ENCODE measurements around the gene SLC6A13. TPM values are rescaled to one million over a fixed set of nuclear protein-coding genes. Genes with fewer than 3 reads are reported as not detected.

SLC6A13 gene
- total and polyA plus RNA-seq, 2 donors from 2014 or later, result 22.8 to 161 TPM

DNA sequence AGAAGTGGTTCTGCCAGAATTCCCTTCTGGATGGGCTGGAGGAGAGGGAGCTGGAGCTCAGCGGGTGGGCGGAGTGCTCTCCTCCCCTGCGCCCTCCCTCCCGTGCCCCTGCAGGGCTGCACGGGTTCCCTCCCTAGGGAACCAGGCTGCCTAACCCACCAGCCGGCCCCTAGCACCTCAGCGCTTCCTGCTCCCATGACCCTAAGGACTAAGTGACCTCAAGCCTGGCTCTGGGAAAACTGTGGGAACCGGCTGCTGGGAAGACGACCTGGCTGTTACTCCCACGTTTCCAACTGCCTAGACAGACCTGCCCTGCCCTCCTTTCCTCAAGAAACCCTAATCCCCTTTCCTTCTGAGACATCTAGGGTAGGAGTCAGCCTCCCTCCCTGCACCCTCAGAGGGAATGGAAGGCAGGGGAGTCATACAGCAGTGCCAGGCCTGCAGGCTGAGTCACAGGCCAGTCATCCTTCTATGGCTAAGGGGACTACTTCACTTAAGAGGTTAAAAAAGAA, 80.2 kb downstream of the SLC6A13 start:
- Histone ChIP-seq H3K9me3 (ENCODE audit: control insufficient read depth in 2 of 3, insufficient read depth in 1 of 3, low read length in 3 of 3) (no peaks in the 10 kb centered on the region), H3K27me3 (ENCODE audit: control insufficient read depth, insufficient read depth, low read length) (no peaks in the 10 kb centered on the region), H3K4me3 (ENCODE audit: low read length in 3 of 3) (no peak overlapping the region), H3K4me1 (ENCODE audit: control insufficient read depth in 2 of 3, insufficient read depth in 2 of 3, low read depth in 1 of 3, low read length in 3 of 3) (peaks cover 3 to 26% (median 17%) of the 10 kb centered on the region in 3 donors), H3K9ac (ENCODE audit: low read length in 3 of 3) (no peak overlapping the region), H3K27ac (ENCODE audit: low read depth in 2 of 2, low read length in 2 of 2) (peak overlapping the region in 1 of 2 donors; percentile 11), H3K36me3 (ENCODE audit: control insufficient read depth in 2 of 3, insufficient read depth in 3 of 3, low read length in 3 of 3) (no peaks in the 10 kb centered on the region)
- FAIRE-seq, result no peak
- no peak for DNase-seq
- intact Hi-C loops (cut with DNase I), result no loop called here
- TF ChIP-seq, protein P1, sequence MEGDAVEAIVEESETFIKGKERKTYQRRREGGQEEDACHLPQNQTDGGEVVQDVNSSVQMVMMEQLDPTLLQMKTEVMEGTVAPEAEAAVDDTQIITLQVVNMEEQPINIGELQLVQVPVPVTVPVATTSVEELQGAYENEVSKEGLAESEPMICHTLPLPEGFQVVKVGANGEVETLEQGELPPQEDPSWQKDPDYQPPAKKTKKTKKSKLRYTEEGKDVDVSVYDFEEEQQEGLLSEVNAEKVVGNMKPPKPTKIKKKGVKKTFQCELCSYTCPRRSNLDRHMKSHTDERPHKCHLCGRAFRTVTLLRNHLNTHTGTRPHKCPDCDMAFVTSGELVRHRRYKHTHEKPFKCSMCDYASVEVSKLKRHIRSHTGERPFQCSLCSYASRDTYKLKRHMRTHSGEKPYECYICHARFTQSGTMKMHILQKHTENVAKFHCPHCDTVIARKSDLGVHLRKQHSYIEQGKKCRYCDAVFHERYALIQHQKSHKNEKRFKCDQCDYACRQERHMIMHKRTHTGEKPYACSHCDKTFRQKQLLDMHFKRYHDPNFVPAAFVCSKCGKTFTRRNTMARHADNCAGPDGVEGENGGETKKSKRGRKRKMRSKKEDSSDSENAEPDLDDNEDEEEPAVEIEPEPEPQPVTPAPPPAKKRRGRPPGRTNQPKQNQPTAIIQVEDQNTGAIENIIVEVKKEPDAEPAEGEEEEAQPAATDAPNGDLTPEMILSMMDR (IDR thresholded peaks at IDR 0.05; ENCODE audit: borderline replicate concordance, extremely low read depth, insufficient read depth), result no peak

DNA sequence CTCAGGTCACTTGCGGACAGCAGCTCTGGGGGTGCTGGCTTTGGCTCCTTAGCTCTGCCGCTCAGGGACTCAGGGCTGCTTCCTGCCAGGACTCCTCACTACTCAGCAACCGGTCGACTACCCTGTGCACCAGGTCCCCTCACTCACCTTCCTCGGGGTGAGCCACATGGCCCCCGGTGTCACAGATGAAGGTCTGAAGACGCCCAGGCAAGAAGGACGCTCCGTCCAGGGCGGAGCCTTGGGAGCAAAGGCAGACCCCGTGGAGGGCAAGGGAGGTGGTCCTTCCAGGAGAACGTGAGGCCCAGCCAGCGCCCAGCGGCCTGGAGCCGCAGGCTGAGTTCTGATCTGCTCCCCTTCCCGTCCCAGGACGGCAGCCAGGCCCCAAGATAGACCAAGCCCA, 80.7 kb downstream of the SLC6A13 start:
- Histone ChIP-seq H3K4me3 (ENCODE audit: low read length in 3 of 3) (no peak overlapping the region), H3K36me3 (ENCODE audit: control insufficient read depth in 2 of 3, insufficient read depth in 3 of 3, low read length in 3 of 3) (no peaks in the 10 kb centered on the region), H3K9me3 (ENCODE audit: control insufficient read depth in 2 of 3, insufficient read depth in 1 of 3, low read length in 3 of 3) (no peaks in the 10 kb centered on the region), H3K9ac (ENCODE audit: low read length in 3 of 3) (no peak overlapping the region), H3K27me3 (ENCODE audit: control insufficient read depth, insufficient read depth, low read length) (no peaks in the 10 kb centered on the region), H3K4me1 (ENCODE audit: control insufficient read depth in 2 of 3, insufficient read depth in 2 of 3, low read depth in 1 of 3, low read length in 3 of 3) (peaks cover 3 to 31% (median 18%) of the 10 kb centered on the region in 3 donors), H3K27ac (ENCODE audit: low read depth in 2 of 2, low read length in 2 of 2) (peak overlapping the region in 1 of 2 donors; percentile 11)
- intact Hi-C loops (cut with DNase I), result no loop called here
- FAIRE-seq (no peak), DNase-seq (peak in 1 of 5 donors; percentile 51)
- TF ChIP-seq, protein P1 (IDR thresholded peaks at IDR 0.05; ENCODE audit: borderline replicate concordance, extremely low read depth, insufficient read depth), result no peak

DNA sequence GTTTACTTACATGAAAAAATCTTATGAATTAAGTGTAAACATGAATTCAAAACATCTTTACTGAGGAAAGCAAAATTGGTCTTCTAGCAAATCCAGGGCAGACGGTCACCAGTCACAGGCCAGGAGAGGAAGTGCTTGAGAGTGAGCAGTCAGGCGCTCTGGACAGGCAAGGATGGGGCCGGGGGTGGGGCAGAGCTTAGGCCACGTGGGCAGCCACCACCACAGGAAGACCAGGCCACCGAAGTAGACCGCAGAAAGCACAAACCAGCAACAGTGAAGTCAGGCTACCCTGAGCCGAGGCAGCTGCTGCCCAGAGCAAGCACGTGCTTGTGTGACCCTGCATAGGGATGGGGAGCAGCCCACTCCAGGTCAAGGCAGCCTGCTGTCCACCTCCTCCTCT, 82.2 kb downstream of the SLC6A13 start:
- intact Hi-C loops (cut with DNase I), result no loop called here
- Histone ChIP-seq H3K4me3 (ENCODE audit: low read length in 3 of 3) (no peak overlapping the region), H3K36me3 (ENCODE audit: control insufficient read depth in 2 of 3, insufficient read depth in 3 of 3, low read length in 3 of 3) (no peaks in the 10 kb centered on the region), H3K9me3 (ENCODE audit: control insufficient read depth in 2 of 3, insufficient read depth in 1 of 3, low read length in 3 of 3) (no peaks in the 10 kb centered on the region), H3K9ac (ENCODE audit: low read length in 3 of 3) (no peak overlapping the region), H3K4me1 (ENCODE audit: control insufficient read depth in 2 of 3, insufficient read depth in 2 of 3, low read depth in 1 of 3, low read length in 3 of 3) (peaks cover 3 to 43% (median 29%) of the 10 kb centered on the region in 3 donors), H3K27me3 (ENCODE audit: control insufficient read depth, insufficient read depth, low read length) (no peaks in the 10 kb centered on the region), H3K27ac (ENCODE audit: low read depth in 2 of 2, low read length in 2 of 2) (no peak overlapping the region)
- DNase-seq, result peak in 1 of 5 donors; percentile 77
- FAIRE-seq, result no peak
- TF ChIP-seq, protein P1 (IDR thresholded peaks at IDR 0.05; ENCODE audit: borderline replicate concordance, extremely low read depth, insufficient read depth), result no peak

DNA sequence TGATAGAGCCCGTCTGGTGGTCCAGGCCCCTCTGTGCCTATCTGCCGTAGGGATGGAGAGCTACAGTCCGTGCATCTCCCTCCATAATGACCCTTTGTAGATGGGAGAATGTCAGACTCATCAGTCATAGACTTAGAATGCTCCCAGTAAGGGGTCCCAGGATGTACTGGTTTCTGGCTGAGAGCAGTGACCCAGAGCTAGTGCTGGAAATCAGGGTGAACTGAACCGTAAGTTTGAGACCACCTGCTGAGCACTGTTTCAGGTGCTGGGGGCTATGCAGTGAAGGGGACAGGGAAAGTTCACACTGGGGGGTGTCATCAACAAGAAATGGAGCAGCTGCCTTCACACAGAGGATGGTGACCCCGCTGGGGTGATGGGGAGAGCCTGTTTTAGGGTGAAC, 82.8 kb downstream of the SLC6A13 start:
- FAIRE-seq, result no peak
- Histone ChIP-seq H3K4me1 (ENCODE audit: control insufficient read depth in 2 of 3, insufficient read depth in 2 of 3, low read depth in 1 of 3, low read length in 3 of 3) (peaks cover 3 to 46% (median 29%) of the 10 kb centered on the region in 3 donors), H3K9me3 (ENCODE audit: control insufficient read depth in 2 of 3, insufficient read depth in 1 of 3, low read length in 3 of 3) (no peaks in the 10 kb centered on the region), H3K9ac (ENCODE audit: low read length in 3 of 3) (no peak overlapping the region), H3K36me3 (ENCODE audit: control insufficient read depth in 2 of 3, insufficient read depth in 3 of 3, low read length in 3 of 3) (no peaks in the 10 kb centered on the region), H3K4me3 (ENCODE audit: low read length in 3 of 3) (no peak overlapping the region), H3K27me3 (ENCODE audit: control insufficient read depth, insufficient read depth, low read length) (no peaks in the 10 kb centered on the region), H3K27ac (ENCODE audit: low read depth in 2 of 2, low read length in 2 of 2) (no peak overlapping the region)
- no peak for DNase-seq
- intact Hi-C loops (cut with DNase I), result no loop called here
- TF ChIP-seq, protein P1 (IDR thresholded peaks at IDR 0.05; ENCODE audit: borderline replicate concordance, extremely low read depth, insufficient read depth), result no peak
